HG03196 (cell line): Measurements from ENCODE around the gene GNAT3.

Source experiments
- ATAC-seq: cut with Tn5 transposase; IDR thresholded peaks from one replicate; pipeline ENCODE4 v1.9.1; 2021; ENCODE audit not compliant: unreplicated experiment

GNAT3 gene

GRCh38 chr7:80467069-80467468 lies 44.8 kb downstream of the GNAT3 start:
- no peak for ATAC-seq

DNA sequence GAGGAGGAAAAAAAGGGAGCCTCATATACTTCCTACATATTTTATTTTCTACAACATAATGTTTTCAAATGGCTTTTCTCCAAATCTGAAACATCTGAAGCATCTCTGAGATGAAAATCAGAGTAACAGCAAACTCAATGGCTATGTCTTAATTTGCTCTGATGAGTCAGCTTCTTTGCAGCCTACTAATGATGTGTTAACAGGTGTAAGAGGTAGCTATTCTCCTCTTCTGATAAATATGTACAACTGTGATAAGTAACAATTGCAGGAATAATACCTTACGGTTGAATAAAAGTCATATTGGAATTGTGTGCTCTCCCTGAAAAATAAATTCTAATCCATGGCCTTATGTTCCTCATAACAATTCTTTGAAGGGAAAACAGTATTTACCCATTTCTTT lies 45.2 kb downstream of the GNAT3 start:
- ATAC-seq = no peak

DNA sequence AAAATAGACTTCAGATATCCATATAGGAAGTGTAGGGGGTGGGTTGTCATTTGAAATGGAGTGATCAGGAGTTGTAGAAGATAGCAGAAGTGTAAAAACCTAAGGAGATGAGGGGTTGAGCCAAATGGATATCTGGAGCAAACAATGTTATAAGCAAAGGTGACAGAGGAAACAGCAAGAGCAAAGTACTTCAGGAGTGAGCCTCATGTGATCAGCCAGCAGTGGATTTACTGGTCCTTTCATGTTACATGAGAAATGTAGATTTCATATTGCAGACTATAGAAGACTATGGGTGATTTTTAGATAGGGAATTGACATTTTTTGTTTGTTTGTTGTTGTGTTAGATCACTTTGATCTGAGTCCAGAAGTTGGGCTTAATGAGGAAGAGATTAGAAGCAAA lies 47.7 kb downstream of the GNAT3 start:
- ATAC-seq = no peak

DNA sequence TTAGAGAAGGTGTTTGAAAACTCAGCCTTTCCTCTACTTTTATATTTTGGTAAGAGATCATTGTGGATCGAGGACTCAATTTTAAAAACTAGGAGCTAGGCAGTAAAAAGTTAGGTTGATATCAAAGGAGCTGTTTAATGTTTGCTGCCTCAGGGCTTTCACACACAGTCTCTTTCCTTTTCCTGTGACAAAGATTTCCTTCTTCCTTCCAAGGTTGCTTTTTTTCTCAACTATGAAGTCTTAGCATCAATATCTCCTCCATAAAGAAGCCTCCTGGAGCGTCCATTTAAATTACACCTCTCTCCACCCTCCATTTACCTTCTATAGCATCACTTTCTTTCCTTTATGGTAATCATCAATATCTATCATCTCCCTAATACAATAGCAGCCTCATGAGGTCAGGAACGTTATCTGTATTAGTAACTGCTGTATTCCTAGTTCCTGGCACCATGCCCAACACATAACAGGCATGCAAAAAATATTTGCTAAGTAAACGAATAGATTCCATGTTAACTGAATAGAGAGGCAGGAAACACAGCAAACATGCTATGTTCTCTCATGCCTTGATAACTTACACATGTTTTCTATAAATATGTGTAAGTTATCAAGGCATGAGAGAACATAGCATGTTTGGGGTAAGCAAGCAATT lies 48.5 kb downstream of the GNAT3 start:
- no peak for ATAC-seq

DNA sequence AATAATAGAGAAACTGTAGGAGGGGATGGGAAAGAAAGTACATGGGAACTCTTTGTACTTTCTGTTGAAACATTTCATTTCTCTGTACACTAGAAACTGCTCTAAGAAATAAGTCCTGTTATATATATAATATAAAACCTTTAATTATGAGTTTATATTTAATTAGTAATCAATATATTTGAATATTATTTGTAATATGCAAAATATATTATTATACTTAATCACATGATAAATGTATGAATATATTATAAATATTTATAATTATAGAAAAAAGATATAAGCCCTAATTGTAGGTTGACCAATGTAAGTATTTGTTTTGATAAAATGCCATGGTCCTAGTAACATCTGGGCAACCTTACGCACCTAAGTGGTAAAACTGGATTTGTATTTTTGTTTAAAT lies 51.0 kb downstream of the GNAT3 start:
- no peak for ATAC-seq

DNA sequence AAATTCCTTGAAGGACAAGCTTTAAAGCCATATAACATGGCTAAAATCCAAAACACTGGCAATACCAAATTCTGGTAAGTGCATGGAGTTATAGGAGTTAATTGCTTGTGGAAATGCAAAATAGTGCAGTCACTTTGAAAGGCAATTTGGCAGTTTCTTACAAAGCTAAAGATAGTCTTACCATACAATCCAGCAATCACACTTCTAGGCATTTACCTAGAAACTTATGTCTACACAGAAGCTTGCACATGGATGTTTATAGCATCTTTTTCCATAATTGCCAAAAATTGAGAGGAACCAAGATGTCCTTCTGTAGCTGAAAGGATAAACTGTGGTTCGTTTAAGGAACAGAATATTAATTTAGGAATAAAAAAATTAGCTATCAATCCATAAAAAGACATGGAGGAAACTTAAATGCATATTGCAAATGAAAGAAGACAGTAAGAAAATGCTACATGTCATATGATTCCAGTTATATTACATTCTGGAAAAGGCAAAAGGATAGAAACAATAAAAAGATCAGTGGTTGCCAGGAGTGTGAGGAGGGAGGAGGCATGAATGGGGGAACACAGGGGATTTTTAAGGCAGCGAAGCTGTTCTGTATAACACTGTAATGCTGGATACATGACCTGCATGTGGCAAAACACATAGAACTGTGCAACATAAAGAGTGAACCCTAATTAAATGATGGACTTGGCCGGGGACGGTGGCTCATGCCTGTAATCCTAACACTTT lies 51.9 kb downstream of the GNAT3 start:
- no peak for ATAC-seq

DNA sequence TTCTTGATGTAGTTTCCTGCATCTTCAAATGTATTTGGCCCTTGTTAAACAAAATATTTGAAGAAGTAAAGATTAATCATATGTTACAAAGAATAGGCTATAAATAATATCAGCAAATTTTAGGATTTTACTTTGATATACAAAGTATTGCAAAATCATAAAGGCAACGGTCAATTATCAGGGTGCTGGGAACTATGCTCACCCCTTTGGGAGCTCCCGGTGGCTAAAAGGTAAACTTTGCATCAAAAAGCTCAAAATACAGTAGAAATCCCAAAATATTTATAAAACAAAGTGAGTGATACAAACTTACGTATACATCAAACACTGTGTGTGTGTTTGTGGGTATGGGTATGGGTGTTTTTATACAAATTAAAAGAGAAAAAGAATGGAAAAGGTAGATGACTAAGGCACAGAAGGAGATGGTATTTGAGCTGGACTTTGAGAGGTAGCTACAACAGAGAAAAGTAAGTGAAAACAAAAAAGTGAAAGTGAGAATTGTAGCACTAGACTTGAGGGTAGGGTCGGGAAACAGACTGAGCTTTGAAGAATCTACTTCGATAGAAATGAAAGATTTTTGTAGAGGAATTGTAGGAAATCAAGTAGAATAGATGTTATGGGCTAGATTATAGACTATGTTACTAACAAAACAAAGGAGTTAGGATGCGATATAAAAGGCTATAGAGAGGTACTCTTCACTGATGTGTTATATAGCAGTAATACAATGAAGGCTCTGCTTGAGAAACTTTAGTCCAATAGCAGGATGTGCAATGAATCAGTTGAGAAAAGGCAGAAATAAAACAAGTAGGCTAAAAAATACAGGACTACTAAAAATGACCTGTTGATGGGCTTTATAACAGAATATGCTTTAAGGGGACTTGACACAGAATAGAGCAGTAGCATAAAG lies 52.8 kb downstream of the GNAT3 start:
- no peak for ATAC-seq

DNA sequence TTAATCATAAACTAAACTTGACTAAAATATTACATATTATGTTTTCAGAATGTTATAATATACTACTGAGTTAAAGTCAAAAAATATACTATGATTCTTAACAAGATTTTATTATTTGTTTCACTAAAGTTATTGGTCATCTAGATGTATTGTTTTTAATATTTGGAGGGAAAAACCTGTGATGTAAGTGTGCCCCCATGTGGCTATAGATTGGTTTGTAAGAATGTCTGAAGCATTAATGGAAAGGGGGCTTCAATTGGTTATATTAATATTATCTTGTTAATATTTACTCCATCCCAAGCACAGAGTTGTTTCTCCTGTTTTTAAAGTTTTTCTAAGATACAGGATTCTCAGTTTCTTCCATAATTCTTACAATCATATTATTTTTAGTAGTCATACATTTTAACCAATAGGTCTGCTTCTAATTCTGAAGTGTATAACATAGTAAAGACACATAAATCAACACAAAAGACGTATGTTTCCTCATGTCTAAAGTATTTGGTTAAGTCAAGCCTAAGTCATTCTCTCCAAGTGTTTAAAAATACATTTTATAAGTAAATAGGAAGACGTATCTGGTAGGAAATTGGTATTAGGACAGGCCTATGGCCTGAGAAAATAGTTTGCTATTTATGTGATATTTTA lies 58.0 kb downstream of the GNAT3 start:
- ATAC-seq = no peak

DNA sequence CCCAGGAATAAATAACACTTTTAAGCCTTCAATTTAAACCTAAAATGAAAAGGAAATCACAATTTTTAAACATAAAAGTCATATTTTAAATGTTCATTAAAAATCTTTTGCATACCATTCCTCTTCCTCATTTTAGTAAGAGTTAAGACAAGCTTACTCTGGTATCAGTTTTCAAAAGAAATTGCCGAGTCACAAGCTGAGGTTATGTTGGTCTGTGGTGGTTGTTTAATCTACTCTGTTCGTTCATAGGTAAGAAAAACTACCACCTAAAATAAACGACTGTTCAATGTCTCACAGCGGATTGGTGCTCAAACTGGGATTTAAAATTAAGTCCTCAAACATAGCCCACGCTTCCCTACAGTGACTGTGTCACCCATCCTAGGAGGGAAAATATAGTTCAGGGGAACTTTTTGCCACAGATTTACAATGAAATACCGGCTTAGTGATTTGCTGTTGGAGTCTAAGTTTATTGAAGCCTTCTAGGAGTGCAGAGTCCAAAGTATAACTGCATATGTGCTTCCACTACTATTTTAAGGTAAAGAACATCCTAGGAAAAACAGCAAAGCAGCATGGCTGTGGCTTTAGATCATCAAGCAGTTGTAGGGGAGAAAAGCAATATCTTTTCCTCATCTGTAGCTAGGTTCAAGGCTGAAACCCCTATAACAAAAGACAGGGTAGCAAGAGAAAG lies 61.1 kb downstream of the GNAT3 start:
- ATAC-seq = no peak

DNA sequence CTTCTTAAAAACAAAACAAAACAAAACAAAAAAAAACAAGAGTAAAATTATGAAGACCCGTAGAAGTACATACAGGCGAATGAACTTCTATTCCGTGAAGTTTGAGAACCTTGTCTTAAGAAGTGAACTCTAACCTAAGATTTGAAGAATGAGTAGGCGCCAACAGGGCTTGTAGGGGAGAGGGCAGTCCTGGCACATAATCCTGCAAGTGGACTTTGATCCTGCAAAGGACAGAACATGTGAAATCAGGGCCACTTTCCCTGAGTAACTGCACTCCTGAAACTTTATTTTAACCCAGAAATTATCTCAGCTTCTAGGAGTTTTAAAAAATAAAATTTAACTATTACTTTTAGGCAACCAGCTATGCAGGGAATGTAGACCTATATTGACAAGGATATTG lies 62.0 kb downstream of the GNAT3 start:
- ATAC-seq = no peak

- no peak for ATAC-seq
Measured at GRCh38 chr7:80445351-80445750, 66.5 kb downstream of the GNAT3 start.

DNA sequence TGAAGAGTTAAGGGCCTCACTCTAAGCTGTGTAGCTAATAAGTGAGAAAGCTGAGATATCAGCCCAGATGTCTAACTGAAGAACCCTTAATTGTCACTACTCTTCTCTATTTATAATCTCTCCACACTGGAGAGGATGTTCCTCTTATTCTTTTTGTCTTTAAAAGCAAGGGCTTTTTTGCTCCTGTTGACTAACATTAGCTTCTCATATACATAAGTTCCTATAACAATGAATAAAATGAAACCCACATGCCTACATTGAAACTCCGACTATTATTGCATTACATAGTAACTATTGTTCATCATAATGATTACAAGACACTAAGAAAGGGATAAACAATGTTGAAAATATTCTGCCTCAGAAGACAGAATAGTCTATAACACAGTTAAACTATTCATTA lies 67.1 kb downstream of the GNAT3 start:
- ATAC-seq = no peak

GRCh38 chr7:80443325-80443724 lies 68.5 kb downstream of the GNAT3 start:
- no peak for ATAC-seq

DNA sequence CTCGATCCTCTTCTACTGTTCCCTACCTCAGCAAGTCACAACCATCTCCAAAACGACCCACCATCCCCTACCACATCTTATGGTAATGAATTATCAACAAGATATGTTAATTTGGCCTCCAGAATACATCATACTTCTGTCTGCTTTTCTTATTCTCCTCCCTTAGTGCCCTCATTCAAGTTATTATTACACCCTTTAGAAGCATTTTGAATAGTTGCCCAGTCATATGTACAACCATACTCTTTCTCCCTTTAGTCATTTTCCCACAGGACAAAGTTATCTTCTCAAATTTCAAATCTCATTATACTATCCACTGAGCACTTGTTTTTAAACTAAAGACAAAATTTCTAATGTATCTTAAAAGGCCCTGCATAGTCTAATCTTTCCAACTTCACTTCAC lies 71.0 kb downstream of the GNAT3 start:
- ATAC-seq = no peak

DNA sequence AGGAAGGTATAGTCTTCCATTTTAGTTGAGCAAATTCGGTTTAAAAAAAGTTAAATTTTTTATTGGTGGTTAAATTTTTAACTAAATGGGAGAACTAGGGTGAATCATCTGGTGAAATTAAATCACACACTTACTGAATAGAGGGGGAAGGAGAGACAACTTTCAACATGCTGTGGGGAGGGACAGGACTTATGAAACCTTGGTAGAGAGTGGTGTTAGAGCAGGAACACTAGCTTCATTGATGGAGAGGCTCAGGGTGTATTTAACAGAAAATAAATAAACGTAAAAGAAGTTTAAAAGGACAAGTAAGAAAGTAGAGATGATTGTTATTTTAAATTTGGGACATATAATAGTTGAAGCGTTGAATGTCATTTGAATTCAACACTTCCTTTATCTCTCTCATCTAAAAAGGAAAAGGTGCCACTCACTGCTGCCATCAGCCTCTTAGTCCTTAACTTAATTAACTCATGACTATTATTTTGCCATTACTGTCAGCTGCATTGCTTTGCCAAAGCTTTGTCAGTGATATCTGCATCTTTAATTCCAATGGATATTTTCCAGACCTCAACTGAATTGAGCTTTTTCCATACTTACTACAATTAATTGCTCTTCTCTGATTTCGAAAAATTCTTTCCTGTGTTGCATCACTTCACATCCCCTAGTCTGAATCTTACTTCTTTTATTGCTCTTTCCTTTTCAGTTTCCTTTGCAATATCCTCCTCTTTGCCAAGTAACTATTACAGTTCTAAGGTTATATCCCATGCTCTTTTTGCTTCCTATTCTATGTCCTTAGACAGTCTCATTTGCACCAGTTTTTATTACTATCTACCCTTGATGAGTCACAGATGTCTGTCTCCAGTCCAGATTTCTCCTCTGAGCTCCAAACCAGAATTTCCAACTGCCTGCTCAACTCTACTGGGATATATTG lies 71.7 kb downstream of the GNAT3 start:
- no peak for ATAC-seq

DNA sequence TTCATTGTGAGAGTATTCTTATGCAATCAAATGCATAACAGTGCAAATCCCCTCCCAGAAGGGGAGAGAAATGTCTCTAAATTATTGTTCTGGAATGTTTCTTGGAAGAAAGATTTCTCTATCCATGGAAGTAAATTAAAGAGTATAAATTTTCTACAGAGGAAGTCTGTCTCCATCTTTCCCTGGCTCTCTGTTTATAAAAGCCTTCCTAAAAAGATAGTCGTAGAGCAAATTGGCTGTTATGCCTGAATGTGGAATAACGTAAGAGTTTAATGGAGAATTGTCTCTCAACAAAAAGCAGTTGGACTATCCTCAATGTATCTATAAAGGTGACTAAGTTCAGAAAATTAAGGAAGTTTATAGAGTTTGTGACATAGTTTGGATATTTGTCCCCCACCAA lies 76.3 kb downstream of the GNAT3 start:
- no peak for ATAC-seq

- ATAC-seq = no peak
Measured at GRCh38 chr7:80434047-80434446, 77.8 kb downstream of the GNAT3 start.

GRCh38 chr7:80432166-80432565 lies 79.7 kb downstream of the GNAT3 start:
- ATAC-seq = no peak

- ATAC-seq = no peak
Measured at GRCh38 chr7:80429181-80429580, 82.7 kb downstream of the GNAT3 start.
